Effector memory CD8-positive, alpha-beta T cell (primary cell): Measurements from ENCODE around the gene CR1.
A peak's percentile ranks its signal among the peaks of the same experiment; 100 is the strongest.
"Not testable (repeated sequence)": the region's sequence is repeated elsewhere in the genome, so short reads cannot be mapped to it uniquely, and the experiment has no call there.

ENCODE experiments used
- ATAC-seq: fragments of 150-1000 bp; cut with Tn5 transposase; replicated peaks from 2 replicates; pipeline ENCODE4 v1.10.0; 2021; ENCODE audit warnings: mild to moderate bottlenecking, moderate library complexity
- DNase-seq, 3 experiments: peaks; one replicate each; pipeline ENCODE4 v3.0.0; 2021
- H3K27ac Mint-ChIP-seq, 2 donors: one replicate each; pipeline ENCODE4 v1.8.0; 2022; ENCODE audit warnings: mild to moderate bottlenecking in 2 of 2, mixed read lengths in 2 of 2, moderate library complexity in 2 of 2
- H3K27me3 Mint-ChIP-seq, 2 donors: one replicate each; pipeline ENCODE4 v1.8.0; 2022; ENCODE audit warnings: mixed read lengths in 2 of 2
- H3K36me3 Mint-ChIP-seq: one replicate; pipeline ENCODE4 v1.8.0; 2022; ENCODE audit warnings: mild to moderate bottlenecking, moderate library complexity, mixed read lengths; ENCODE audit not compliant: insufficient read depth
- H3K4me1 Mint-ChIP-seq, 2 donors: one replicate each; pipeline ENCODE4 v1.8.0; 2022; ENCODE audit warnings: low read depth in 2 of 2, mixed read lengths in 2 of 2
- H3K4me3 Mint-ChIP-seq, 2 donors: one replicate each; pipeline ENCODE4 v1.8.0; 2022; ENCODE audit warnings: mild to moderate bottlenecking in 2 of 2, mixed read lengths in 2 of 2, moderate library complexity in 2 of 2
- H3K9me3 Mint-ChIP-seq, 2 donors: one replicate each; pipeline ENCODE4 v1.8.0; 2022; ENCODE audit warnings: mixed read lengths in 2 of 2

Gene CR1

DNA sequence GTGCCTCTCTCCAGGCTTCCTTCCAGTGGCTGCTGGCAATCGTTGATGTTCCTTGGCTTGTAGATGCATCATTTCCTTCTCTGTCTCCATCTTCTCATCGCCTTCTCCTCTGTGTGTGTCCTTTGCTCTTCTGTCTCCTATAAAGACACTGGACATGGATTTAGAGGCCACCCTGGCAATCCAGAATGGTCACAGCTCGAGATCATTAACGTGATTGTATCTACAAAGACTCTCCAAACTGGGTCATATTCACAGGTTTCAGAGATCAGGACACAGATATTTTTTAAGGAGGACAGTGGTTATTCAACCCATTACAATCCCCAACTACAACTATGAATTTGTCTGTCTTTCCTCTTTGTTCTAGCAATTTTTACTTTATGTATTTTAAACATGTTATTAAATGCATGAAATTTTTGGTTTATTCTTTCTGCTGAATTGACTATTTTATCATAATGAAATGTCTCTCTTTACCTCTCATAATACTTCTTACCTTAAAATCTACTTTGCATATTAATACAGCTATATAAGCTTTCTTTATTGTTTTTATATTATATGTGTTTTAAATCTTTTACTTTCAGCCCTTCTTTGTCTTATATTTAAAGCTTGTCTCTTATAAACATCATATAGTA is 22.8 kb downstream of the CR1 start:
- Mint-ChIP-seq H3K4me3 (no peak overlapping the region), H3K27me3 (peaks cover 14 to 28% of the 10 kb centered on the region in 2 donors), H3K36me3 (no peaks in the 10 kb centered on the region), H3K9me3 (no peaks in the 10 kb centered on the region), H3K4me1 (no peaks in the 10 kb centered on the region), H3K27ac (no peak overlapping the region)
- no peak for ATAC-seq
- DNase-seq = no peak

DNA sequence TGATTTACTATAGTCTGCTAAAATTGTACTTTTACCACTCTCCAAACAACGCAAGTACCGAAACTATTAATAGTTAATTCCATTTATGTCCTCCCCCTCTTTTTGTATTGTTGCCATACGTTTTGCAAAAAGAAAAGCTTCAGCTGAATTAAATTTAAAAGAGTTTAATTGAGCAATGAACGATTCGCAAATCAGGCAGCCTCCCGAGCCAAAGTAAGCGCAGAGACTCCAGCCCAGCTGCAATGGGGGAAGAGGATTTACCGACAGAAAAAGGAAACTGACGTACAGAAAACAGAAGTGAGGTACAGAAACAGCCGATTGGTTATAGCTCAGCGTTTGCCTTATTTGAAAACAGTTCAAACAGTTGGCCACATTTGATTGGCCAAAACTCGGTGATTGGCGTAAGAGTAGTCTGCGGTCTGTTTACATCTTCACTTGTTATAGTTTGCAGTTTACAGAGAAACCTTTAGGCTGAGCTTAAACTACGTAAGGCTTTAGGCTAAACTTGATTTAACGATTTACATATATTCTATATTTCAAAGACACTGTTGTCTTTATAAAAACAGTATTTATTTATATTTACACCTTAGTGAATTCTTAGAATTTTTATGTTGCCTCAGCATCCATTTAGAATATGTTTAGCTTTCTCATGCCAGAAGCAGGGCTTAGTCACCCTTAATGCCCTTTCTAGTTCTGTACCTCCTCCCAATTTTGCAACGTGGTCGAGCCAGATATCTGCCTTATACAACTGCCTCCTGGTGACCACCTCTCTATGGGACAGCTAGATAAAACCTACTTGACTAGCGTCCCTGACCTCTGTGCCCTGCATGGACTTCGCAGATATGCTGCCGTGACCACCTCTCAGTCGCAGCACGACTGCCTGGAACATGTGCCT is 23.8 kb downstream of the CR1 start:
- H3K27me3 Mint-ChIP-seq = peaks cover 20 to 29% of the 10 kb centered on the region in 2 donors
- no peak overlapping the region for H3K4me3 Mint-ChIP-seq
- no peak overlapping the region for H3K27ac Mint-ChIP-seq
- no peaks in the 10 kb centered on the region for H3K9me3 Mint-ChIP-seq
- ATAC-seq = no peak
- DNase-seq = no peak
- H3K4me1 Mint-ChIP-seq = no peaks in the 10 kb centered on the region
- H3K36me3 Mint-ChIP-seq = no peaks in the 10 kb centered on the region

DNA sequence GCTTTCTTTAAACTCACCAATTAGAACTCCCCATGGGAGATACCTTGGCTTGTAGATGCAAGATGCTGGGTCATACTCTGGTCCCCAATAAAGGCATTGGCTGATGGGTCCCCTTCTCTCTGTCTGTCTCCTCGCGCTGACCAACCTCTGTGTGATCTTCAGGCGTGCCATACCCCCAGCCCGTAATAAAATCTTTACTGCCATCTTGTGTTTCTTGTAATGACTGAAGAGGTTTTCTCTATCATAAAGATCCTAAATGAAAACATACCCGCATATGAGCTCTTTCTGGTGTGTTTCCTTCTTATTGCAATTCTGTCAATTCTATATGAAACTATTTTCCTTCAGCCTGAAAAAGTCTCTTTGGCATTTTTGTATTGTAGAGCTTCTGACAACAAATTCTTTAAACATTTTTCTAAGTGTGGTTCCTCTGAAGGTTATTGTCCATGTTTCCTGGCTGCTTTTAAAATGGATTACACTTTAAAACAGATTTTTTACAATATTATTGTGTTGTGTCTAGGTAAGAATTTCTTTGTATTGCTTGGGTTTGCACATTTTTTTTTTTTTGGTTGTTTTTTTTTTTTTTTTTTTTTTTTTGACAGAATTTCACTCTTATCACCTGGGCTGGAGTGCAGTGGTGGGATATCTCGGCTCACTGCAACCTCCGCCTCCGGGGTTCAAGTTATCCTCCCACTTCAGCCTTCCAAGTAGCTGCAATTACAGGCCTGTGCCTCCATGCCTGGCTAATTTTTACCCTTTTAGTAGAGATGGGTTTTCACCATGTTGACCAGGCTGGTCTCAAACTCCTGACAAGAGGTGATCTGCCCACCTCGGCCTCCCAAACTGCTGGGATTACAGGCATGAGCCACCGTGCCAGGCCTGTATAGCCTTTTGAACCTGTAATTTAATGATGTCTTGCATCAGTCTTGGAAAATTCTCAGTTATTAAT is 24.7 kb downstream of the CR1 start:
- H3K9me3 Mint-ChIP-seq, H3K36me3 Mint-ChIP-seq, ATAC-seq, H3K4me1 Mint-ChIP-seq, H3K4me3 Mint-ChIP-seq, DNase-seq, H3K27ac Mint-ChIP-seq: not testable (repeated sequence)
- H3K27me3 Mint-ChIP-seq = peaks cover 20 to 32% of the 10 kb centered on the region in 2 donors

DNA sequence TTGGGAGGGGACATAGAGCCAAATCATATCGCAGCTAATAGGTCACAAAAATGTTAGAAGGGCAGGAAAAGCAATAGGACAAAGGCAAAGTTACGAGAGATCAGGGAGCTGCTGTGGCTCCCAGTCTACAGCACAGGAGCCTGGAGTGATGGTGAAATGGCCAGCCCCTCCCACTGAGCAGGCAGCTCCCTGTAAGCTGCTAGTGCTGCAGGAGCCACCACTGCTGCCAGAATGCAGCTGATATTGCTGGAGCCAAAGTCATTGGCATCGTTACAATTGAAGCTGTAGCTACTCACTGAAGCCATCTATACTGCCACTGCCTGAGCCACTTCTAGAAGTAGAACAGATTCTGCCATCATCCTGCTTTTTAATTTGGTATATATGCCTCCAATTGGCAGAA is 29.3 kb downstream of the CR1 start:
- H3K4me3 Mint-ChIP-seq, H3K4me1 Mint-ChIP-seq, H3K9me3 Mint-ChIP-seq, DNase-seq, H3K36me3 Mint-ChIP-seq, H3K27ac Mint-ChIP-seq, ATAC-seq: not testable (repeated sequence)
- H3K27me3 Mint-ChIP-seq = peaks cover 9 to 24% of the 10 kb centered on the region in 2 donors

DNA sequence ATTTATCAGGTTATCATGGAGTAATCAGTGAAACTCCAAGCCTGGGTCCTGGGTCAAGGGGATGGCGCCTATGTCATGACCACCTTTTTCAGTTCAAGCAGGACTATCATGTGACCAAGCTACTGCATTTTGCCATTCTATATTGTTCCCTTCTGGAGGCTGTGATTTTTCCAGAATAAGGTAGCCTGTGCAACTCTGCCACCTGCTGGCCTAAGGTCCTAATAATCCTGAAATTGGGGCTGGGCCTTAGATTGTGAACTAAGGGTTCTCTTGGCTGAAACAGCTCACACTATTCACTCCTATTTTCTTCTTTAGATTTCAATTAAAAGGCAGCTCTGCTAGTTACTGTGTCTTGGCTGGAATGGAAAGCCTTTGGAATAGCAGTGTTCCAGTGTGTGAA is 32.4 kb downstream of the CR1 start:
- H3K27ac Mint-ChIP-seq, H3K4me1 Mint-ChIP-seq, H3K9me3 Mint-ChIP-seq, DNase-seq, ATAC-seq, H3K36me3 Mint-ChIP-seq, H3K4me3 Mint-ChIP-seq: not testable (repeated sequence)
- peaks cover 9 to 11% of the 10 kb centered on the region in 2 donors for H3K27me3 Mint-ChIP-seq

DNA sequence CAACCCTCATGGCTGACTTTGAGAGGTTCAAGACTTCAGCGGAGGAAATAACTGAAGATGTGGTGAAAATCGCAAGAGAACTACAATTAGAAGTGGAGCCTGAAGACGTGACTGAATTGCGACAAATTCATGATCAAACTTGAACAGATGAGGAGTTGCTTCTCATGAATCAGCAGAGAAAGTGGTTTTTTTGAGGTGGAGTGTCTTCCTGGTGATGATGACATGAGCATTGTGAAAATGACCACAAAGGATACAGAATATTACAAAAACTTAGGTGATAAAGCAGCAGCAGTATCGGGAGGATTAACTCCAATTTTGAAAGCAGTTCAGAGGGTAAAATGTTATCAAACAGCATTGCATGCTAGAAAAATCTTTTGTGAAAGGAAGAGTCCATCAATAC is 40.3 kb downstream of the CR1 start:
- H3K9me3 Mint-ChIP-seq, H3K27ac Mint-ChIP-seq, H3K36me3 Mint-ChIP-seq, DNase-seq, H3K4me1 Mint-ChIP-seq, H3K27me3 Mint-ChIP-seq, H3K4me3 Mint-ChIP-seq: not testable (repeated sequence)
- peak; percentile 52 for ATAC-seq

DNA sequence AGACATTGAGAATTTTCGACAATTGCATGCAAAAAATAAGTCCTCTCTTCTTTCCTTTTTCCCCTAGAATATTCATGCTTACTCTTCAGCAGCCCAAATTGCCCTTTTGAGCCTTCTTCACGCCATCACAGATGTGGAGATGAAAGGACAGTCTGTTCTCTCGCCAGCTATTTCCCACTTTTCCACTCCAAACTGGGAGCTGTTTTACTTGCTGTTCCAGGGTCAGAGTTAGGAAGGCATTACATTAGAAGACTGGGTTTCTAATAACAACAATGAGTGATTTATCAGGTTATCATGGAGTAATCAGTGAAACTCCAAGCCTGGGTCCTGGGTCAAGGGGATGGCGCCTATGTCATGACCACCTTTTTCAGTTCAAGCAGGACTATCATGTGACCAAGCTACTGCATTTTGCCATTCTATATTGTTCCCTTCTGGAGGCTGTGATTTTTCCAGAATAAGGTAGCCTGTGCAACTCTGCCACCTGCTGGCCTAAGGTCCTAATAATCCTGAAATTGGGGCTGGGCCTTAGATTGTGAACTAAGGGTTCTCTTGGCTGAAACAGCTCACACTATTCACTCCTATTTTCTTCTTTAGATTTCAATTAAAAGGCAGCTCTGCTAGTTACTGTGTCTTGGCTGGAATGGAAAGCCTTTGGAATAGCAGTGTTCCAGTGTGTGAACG is 50.9 kb downstream of the CR1 start:
- H3K27ac Mint-ChIP-seq, DNase-seq, ATAC-seq, H3K27me3 Mint-ChIP-seq, H3K36me3 Mint-ChIP-seq, H3K9me3 Mint-ChIP-seq, H3K4me1 Mint-ChIP-seq, H3K4me3 Mint-ChIP-seq: not testable (repeated sequence)

DNA sequence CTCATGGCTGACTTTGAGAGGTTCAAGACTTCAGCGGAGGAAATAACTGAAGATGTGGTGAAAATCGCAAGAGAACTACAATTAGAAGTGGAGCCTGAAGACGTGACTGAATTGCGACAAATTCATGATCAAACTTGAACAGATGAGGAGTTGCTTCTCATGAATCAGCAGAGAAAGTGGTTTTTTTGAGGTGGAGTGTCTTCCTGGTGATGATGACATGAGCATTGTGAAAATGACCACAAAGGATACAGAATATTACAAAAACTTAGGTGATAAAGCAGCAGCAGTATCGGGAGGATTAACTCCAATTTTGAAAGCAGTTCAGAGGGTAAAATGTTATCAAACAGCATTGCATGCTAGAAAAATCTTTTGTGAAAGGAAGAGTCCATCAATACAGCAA is 58.9 kb downstream of the CR1 start:
- H3K27me3 Mint-ChIP-seq, DNase-seq, H3K9me3 Mint-ChIP-seq, H3K36me3 Mint-ChIP-seq, H3K27ac Mint-ChIP-seq, H3K4me1 Mint-ChIP-seq, H3K4me3 Mint-ChIP-seq: not testable (repeated sequence)
- ATAC-seq = peak; percentile 56

DNA sequence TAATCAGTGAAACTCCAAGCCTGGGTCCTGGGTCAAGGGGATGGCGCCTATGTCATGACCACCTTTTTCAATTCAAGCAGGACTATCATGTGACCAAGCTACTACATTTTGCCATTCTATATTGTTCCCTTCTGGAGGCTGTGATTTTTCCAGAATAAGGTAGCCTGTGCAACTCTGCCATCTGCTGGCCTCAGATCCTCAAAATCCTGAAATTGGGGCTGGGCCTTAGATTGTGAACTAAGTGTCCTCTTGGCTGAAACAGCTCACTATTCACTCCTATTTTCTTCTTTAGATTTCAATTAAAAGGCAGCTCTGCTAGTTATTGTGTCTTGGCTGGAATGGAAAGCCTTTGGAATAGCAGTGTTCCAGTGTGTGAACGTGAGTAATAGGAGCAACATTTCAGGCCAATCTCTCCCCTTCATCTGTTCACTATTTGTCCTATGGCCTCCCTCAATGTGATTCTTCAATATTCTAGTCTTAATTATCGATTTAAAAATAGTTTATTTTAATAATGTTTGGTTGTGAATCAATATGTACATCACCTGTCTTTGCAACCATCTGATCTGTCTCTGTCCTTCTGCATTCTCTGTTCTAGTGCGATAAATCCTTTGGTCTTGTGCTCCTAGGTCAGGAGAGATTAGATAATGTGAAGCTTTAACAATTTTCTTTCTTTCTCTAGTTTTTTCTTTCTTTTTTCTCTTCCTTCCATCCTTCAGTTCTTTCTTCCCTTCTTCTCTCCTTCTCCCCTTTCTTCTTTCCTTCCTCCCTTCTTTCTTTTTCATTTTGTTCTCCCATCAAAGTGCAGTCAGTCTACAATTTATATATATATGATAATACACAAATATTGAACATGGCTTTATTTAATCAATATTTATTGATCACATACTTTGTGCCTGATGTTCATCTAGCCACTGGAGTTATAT is 69.8 kb downstream of the CR1 start:
- no peak overlapping the region for H3K4me3 Mint-ChIP-seq
- H3K4me1 Mint-ChIP-seq = no peaks in the 10 kb centered on the region
- no peak overlapping the region for H3K27ac Mint-ChIP-seq
- DNase-seq (no peak), ATAC-seq (no peak)
- H3K27me3 Mint-ChIP-seq = peaks cover 0 to 6% of the 10 kb centered on the region in 2 donors
- no peaks in the 10 kb centered on the region for H3K9me3 Mint-ChIP-seq
- peaks cover 7% of the 10 kb centered on the region for H3K36me3 Mint-ChIP-seq

DNA sequence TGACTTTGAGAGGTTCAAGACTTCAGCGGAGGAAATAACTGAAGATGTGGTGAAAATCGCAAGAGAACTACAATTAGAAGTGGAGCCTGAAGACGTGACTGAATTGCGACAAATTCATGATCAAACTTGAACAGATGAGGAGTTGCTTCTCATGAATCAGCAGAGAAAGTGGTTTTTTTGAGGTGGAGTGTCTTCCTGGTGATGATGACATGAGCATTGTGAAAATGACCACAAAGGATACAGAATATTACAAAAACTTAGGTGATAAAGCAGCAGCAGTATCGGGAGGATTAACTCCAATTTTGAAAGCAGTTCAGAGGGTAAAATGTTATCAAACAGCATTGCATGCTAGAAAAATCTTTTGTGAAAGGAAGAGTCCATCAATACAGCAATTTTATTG is 76.0 kb downstream of the CR1 start:
- not testable (repeated sequence) for H3K27ac Mint-ChIP-seq, H3K4me3 Mint-ChIP-seq, H3K9me3 Mint-ChIP-seq, DNase-seq, H3K36me3 Mint-ChIP-seq, H3K4me1 Mint-ChIP-seq
- peak; percentile 50 for ATAC-seq
- peaks cover 10 to 13% of the 10 kb centered on the region in 2 donors for H3K27me3 Mint-ChIP-seq

DNA sequence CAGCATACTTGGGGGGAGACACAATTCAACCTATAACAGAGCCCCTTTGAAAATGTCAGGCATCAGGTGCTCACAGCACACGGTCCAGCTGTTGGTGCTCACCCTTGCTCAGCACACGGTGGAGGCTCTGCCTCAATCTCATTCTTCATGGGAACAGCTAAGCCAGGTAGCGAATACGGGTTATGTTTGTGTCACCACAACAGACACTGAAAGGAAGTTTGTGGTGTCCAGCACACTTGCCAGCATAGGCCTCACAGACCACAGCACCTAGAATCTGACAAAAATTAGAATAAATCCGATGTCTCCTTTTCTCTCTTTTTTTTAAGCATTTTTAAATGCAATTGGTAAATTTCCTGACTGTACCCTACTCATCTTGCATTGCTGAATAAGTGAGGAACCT is 77.1 kb downstream of the CR1 start:
- not testable (repeated sequence) for H3K4me1 Mint-ChIP-seq, H3K4me3 Mint-ChIP-seq, DNase-seq, ATAC-seq, H3K27ac Mint-ChIP-seq, H3K9me3 Mint-ChIP-seq, H3K36me3 Mint-ChIP-seq
- H3K27me3 Mint-ChIP-seq = peaks cover 7 to 10% of the 10 kb centered on the region in 2 donors

DNA sequence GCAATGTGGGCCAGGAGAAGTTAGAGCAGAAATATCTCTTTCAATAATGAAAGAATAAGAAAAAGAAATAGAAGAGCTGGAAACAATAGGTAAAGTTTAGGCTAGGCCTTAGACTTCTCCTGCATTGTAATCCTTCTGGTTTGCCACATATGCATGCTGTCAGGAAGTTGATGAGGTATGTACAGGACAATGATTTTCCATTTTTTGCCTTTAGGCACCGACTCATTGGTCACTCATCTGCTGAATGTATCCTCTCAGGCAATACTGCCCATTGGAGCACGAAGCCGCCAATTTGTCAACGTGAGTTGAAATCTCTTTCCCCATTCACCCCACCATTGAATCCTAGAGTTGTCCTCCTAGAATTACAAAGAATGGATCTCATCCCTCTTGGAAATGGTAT is 79.4 kb downstream of the CR1 start:
- not testable (repeated sequence) for H3K4me3 Mint-ChIP-seq, H3K9me3 Mint-ChIP-seq, ATAC-seq, H3K36me3 Mint-ChIP-seq, H3K27ac Mint-ChIP-seq, DNase-seq, H3K4me1 Mint-ChIP-seq
- peaks cover 7 to 10% of the 10 kb centered on the region in 2 donors for H3K27me3 Mint-ChIP-seq
